GM12891 (cell line): ENCODE results near the gene RAD21L1.

Source experiments
- DNase-seq: peaks from one replicate; pipeline ENCODE4 v3.0.0; 2011; ENCODE audit warnings: low spot score; ENCODE audit not compliant: insufficient read length
- FAIRE-seq: peaks from 2 replicates; lab custom pipeline; 2011; peaks lifted over from hg19 to GRCh38; lab: Jason Lieb, UNC
- PAX5 ChIP-seq: IDR thresholded peaks from 2 replicates; pipeline ENCODE4 v1.6.1; 2011; ENCODE audit warnings: low read length, moderate library complexity, mild to moderate bottlenecking; ENCODE audit not compliant: insufficient read depth, severe bottlenecking
- POLR2A ChIP-seq: IDR thresholded peaks from 2 replicates; pipeline ENCODE4 v1.6.1; 2011; ENCODE audit warnings: low read depth, low read length, control low read depth
- POLR2AphosphoS5 ChIP-seq: IDR thresholded peaks from 2 replicates; pipeline ENCODE4 v1.6.1; 2011; ENCODE audit warnings: low read depth, low read length, control low read depth
- POU2F2 ChIP-seq: IDR thresholded peaks from 2 replicates; pipeline ENCODE4 v1.6.1; 2011; ENCODE audit warnings: low read depth, mild to moderate bottlenecking, control low read depth, low read length, moderate library complexity
- SPI1 ChIP-seq: IDR thresholded peaks from 2 replicates; pipeline ENCODE4 v1.6.1; 2011; ENCODE audit warnings: low read depth, low read length, control low read depth
- TAF1 ChIP-seq: IDR thresholded peaks from 2 replicates; pipeline ENCODE4 v1.6.1; 2011; ENCODE audit warnings: low read depth, low read length, control low read depth

Gene RAD21L1

DNA sequence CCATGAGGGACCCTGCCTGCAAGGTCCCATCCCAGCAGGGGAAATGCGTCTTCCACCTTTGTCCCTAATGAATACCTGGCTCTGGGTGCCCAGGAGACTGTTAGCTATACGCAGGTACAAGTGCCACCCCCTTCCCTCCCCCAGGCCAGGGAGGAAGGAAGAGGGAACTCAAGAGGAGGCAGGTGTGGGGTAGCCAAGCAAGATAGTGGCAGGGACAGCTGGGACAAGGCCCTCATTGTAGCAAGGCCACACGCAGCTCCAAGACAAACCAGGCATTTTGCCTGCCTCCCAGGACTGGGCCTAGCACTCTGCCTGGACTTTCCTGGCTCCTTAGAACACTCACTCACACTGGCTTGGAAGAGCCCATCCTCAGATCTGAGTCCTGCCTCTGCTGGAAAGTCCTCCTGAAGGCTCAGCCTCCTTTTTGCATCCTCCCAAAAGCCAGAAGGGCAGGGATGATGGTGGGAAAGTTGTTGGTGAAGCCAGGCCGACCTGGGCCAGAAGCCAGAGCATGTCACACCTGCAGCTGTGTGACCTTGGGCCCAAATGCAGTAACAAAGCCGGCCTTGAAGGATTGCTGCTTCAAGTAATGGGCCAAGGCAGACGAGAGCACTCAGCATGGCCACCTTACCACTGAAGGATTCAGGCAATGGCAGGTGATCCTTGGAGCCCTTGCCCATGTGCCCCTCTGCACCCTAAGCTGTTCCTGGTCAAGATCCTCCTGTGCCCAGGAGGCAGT is 68.0 kb downstream of the RAD21L1 start:
- FAIRE-seq (no peak), DNase-seq (no peak)
- TF ChIP-seq POLR2AphosphoS5, result no peak
- TF ChIP-seq POU2F2, result no peak
- no peak for TF ChIP-seq TAF1
- TF ChIP-seq POLR2A, result no peak

DNA sequence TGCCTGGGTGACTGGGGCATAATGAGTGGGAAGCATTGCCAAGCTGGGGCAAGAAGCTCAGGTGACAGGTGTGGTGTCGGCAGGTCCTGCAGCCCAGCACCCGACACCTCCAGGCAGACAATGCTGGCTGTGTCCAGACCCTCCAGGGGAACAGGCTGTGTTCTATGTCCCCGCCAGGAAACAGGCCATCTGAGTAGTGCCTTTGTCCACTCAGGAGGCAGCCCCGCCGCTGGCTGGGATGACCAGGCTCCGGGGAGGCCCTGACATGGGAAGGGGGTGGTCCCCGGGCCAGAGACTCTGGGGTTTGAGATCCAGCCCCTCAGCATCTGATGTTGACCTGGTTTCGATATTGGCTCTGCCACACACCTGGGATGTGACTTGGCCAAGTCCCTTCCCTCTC is 68.7 kb downstream of the RAD21L1 start:
- no peak for DNase-seq
- no peak for FAIRE-seq

DNA sequence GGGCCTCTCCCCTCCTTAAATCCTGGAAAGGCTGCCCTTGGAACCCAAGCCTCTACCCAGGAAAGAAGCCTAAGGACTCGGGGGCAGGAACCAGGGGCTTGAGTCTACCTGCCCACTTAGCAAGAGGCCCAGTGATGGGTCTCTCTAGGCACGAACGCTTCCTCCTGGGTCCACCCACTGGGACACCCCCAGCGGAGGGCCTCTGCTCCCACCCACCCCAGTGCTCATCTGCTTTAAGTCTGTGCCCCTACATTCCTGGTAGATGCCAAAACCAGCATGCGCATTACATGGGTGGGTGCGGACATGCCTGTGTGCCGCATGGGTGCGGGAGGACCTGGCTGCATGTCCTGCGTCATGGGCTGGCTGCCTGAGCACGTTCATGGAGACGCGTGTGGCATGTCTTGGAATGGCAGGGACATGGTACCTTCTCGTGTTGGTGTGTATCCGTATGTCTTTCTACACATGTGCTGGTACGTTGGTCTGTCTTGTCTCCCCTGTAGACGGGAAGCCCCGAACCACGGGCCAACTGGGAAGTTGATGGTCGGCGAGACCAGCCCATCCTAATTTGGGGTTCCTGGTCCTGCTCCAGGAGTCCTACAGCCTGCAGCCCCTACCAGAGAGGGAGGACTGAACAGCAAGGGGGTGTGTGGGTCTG is 69.6 kb downstream of the RAD21L1 start:
- no peak for FAIRE-seq
- TF ChIP-seq POU2F2 (no peak), TAF1 (no peak), SPI1 (no peak), PAX5 (no peak)

More for the DNA sequence above, 68.7 kb downstream of the RAD21L1 start:
- TF ChIP-seq SPI1 (no peak), PAX5 (no peak)

DNA sequence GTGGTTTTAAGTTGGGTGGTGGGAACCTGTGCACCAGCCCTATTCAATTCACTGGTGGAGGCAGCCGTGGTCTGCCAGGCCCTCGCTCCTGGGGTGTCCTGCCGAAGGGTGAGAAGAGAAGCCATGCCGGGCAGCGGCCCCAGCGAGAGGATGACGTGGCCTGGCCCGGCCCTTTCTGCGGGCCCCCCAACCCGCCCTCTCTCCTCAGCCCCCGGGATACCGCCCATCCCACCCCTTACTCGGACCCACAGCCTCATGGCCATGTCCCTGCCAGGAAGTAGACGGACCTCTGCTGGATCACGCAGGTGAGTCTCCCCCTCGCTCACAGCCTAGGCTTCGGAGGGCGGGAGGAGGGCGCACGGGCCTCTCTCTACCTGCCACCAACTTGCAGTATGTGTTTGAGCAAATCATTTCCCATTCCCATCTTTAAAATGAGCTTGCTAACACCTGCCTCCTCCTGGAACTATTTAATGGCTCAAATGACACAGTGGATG is 70.3 kb downstream of the RAD21L1 start:
- TF ChIP-seq PAX5, result no peak
- TF ChIP-seq POU2F2, result no peak
- TF ChIP-seq SPI1, result no peak
- TF ChIP-seq POLR2A, result no peak
- no peak for TF ChIP-seq TAF1
- no peak for TF ChIP-seq POLR2AphosphoS5

More for the DNA sequence above, 69.6 kb downstream of the RAD21L1 start:
- DNase-seq, result no peak

DNA sequence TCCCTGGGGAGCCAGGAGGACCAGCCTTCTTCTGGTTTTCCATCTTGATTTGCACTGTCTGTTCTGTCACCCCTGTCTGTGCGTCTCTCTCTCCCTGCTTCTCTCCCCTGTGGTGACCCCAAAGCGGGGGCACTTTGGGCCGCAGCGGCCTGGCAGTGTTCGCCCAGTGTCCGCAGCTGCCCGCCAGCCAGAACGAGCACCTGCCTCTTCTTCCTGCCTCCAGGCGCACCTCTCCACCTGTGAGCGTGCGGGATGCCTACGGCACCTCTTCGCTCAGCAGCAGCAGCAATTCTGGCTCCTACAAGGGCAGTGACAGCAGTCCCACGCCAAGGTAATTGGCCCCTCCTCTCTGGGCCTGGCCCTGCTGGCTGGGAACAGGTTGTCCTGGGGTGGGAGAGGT is 71.1 kb downstream of the RAD21L1 start:
- TF ChIP-seq PAX5 (no peak), POU2F2 (no peak), TAF1 (no peak), SPI1 (no peak), POLR2A (no peak), POLR2AphosphoS5 (no peak)
- DNase-seq, result no peak
- FAIRE-seq, result no peak

More for the DNA sequence above, 70.3 kb downstream of the RAD21L1 start:
- FAIRE-seq (no peak), DNase-seq (no peak)

DNA sequence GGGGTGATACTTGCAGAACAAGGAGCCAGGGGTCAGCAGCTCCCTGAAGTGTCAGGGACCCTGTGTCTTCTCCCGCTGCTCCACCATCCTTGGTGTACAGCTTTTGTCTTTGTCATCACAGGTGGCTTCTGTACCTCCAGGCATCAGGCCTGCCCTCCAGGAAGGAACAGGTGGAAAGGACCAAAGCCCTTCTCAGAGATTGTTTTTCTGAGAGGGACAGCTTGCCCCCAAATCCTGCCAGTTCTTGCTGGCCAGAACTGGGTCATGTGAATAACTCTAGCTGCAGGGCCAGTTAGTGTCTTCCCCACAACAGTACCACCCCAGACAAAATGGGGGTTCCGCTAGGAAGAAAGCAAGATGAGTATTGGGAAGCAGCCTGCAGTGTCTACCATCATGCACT is 71.6 kb downstream of the RAD21L1 start:
- TF ChIP-seq SPI1 (no peak), TAF1 (no peak), POLR2A (no peak), POLR2AphosphoS5 (no peak), PAX5 (no peak), POU2F2 (no peak)
- FAIRE-seq (no peak), DNase-seq (no peak)

DNA sequence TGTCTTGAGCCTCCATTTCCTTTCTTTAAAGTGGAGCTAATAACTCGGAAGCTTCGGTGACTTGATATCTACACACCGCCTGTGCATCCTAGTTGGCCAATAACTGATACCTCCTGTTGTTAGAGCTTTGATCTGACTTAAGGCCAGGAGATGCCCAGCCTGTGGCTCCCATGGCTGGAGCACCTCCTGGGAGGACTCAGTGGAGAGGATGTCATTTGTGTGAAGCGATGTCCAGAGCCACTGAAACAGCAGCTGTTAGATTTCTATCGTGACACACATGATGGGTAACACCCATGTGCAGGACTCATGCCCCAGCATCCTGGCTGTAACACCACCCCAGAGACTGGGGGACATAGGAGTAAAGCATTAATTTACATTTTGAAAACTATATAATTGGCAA is 72.3 kb downstream of the RAD21L1 start:
- TF ChIP-seq POU2F2, result no peak
- no peak for TF ChIP-seq POLR2A
- no peak for TF ChIP-seq PAX5
- no peak for TF ChIP-seq SPI1
- FAIRE-seq, result no peak
- DNase-seq, result no peak

DNA sequence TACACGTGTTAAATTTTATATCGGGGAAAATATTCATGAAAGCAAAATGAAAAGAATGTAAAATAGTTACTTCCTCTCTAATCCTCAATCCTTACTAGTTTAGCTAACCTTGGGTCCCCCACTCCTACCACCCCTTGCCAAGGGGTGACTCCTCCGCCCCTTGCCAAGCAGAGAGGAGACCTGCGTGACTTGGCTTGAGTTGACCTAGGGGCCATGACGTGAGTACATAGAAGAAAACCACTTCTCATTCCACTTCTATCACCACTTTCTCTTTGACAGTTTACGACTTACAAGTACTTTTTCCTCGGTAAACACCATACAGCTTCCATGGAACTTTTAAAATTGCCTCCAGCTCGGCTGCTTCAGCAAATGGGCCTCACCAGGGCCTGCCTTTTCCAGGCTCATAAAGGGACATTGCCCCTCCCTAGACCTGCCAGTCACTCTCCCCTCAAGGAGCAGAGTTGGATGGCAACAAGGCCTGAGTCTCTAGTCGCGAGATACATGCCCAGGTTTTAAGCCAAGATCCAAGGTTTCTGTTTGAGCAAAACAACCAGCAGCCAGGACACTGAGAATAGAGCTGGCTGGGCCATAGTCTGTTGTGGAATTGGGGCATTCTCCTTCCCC is 73.2 kb downstream of the RAD21L1 start:
- DNase-seq, result no peak
- FAIRE-seq, result no peak
- TF ChIP-seq POLR2AphosphoS5, result no peak
- no peak for TF ChIP-seq PAX5
- TF ChIP-seq POLR2A, result no peak
- no peak for TF ChIP-seq POU2F2
- no peak for TF ChIP-seq SPI1
- TF ChIP-seq TAF1, result no peak

DNA sequence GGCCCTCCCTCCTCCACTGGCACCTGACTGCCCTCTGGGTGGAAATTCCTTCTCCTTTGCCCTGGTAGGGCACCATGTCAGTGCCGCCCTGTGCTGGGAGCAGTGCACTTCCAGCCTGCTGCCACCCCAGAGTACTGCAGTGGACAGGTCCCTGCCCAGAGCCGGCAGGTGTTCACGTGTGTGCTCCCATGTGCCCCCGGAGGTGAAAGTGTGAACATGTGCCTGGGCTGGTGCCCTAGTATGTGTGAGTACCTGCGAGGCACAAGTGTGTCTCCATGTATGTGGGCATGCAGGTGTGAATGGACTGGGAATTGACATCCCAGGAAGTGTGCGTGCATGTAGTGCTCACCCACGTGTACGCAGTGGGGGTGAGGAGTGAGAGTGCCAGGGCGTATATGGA is 73.7 kb downstream of the RAD21L1 start:
- TF ChIP-seq SPI1, result no peak
- no peak for TF ChIP-seq POLR2A
- TF ChIP-seq TAF1, result no peak
- no peak for TF ChIP-seq POU2F2
- TF ChIP-seq POLR2AphosphoS5, result no peak
- TF ChIP-seq PAX5, result no peak
- DNase-seq (no peak), FAIRE-seq (no peak)
